GM12878 (cell line): ENCODE measurements around the gene EGFL8. TPM values are rescaled to one million over a fixed set of nuclear protein-coding genes. Genes with fewer than 3 reads are reported as not detected.

Experiments used
- ATF7 ChIP-seq: fragments of 450-650 bp; IDR thresholded peaks from 2 replicates; pipeline ENCODE4 v1.6.1; 2016; ENCODE audit warnings: low read depth, mild to moderate bottlenecking
- BCL3 ChIP-seq: IDR thresholded peaks from 2 replicates; pipeline ENCODE4 v1.6.1; 2011; ENCODE audit warnings: borderline replicate concordance, low read depth, mild to moderate bottlenecking, moderate library complexity, low read length; ENCODE audit not compliant: insufficient read depth, poor library complexity, severe bottlenecking
- BHLHE40 ChIP-seq, 2 experiments: fragments of 450-650 bp in 1 of 2; IDR thresholded peaks; 2 replicates each; pipeline ENCODE4 v1.6.1; 2011 to 2017; ENCODE audit warnings: low read depth in 2 of 2, borderline replicate concordance in 1 of 2, improper control_type of control experiment in 1 of 2, low read length in 1 of 2, mild to moderate bottlenecking in 1 of 2
- BRCA1 ChIP-seq: IDR thresholded peaks from 2 replicates; pipeline ENCODE4 v1.6.1; 2011; ENCODE audit warnings: low read depth, low read length, improper control_type of control experiment
- CHD1 ChIP-seq: IDR thresholded peaks from 2 replicates; pipeline ENCODE4 v1.6.1; 2012; ENCODE audit warnings: low read depth, low read length, improper control_type of control experiment
- CREM ChIP-seq: IDR thresholded peaks from 2 replicates; pipeline ENCODE4 v1.6.1; 2014; ENCODE audit warnings: antibody characterized with exemption, low read depth
- ELK1 ChIP-seq: IDR thresholded peaks from 2 replicates; pipeline ENCODE4 v1.6.1; 2012; ENCODE audit warnings: low read depth, low read length, improper control_type of control experiment
- FOXK2 ChIP-seq: fragments of 450-650 bp; IDR thresholded peaks from 2 replicates; pipeline ENCODE4 v1.6.1; 2017; ENCODE audit warnings: mild to moderate bottlenecking, moderate library complexity
- GATAD2B ChIP-seq: fragments of 450-650 bp; conservative IDR thresholded peaks from 2 replicates; pipeline ENCODE4 v1.6.1; 2017; ENCODE audit warnings: low read depth, mild to moderate bottlenecking, moderate library complexity
- JUND ChIP-seq: IDR thresholded peaks from 2 replicates; pipeline ENCODE4 v1.6.1; 2012; ENCODE audit warnings: low read depth, mild to moderate bottlenecking, low read length, improper control_type of control experiment, moderate library complexity
- MLLT1 ChIP-seq: fragments of 450-650 bp; IDR thresholded peaks from 2 replicates; pipeline ENCODE4 v1.6.1; 2016; ENCODE audit warnings: mild to moderate bottlenecking
- MTA2 ChIP-seq: fragments of 450-650 bp; IDR thresholded peaks from 2 replicates; pipeline ENCODE4 v1.6.1; 2016; ENCODE audit warnings: low read depth, mild to moderate bottlenecking, moderate library complexity
- NFYA ChIP-seq: IDR thresholded peaks from 2 replicates; pipeline ENCODE4 v1.6.1; 2011; ENCODE audit warnings: low read depth, mild to moderate bottlenecking, low read length, improper control_type of control experiment, borderline replicate concordance
- NRF1 ChIP-seq: conservative IDR thresholded peaks from 2 replicates; pipeline ENCODE4 v1.6.1; 2011; ENCODE audit warnings: mild to moderate bottlenecking, low read depth, low read length, improper control_type of control experiment
- PAX8 ChIP-seq: fragments of 450-650 bp; IDR thresholded peaks from 2 replicates; pipeline ENCODE4 v1.6.1; 2017; ENCODE audit warnings: mild to moderate bottlenecking, moderate library complexity
- PML ChIP-seq: IDR thresholded peaks from 2 replicates; pipeline ENCODE4 v1.6.1; 2012; ENCODE audit warnings: low read length, inconsistent platforms
- RB1 ChIP-seq: fragments of 450-650 bp; formaldehyde crosslinking; IDR thresholded peaks from 2 replicates; pipeline ENCODE4 v1.6.1; 2017; ENCODE audit warnings: mild to moderate bottlenecking, borderline replicate concordance
- RELA ChIP-seq: fragments of 450-650 bp; IDR thresholded peaks from 2 replicates; pipeline ENCODE4 v1.8.0; 2014; ENCODE audit warnings: borderline replicate concordance; ENCODE audit not compliant: partially characterized antibody
- RUNX3 ChIP-seq: IDR thresholded peaks from 2 replicates; pipeline ENCODE4 v1.6.1; 2012; ENCODE audit warnings: low read length, inconsistent platforms
- SIN3A ChIP-seq: IDR thresholded peaks from 2 replicates; pipeline ENCODE4 v1.6.1; 2012; ENCODE audit warnings: low read depth, low read length, improper control_type of control experiment
- SMAD1 ChIP-seq: fragments of 450-650 bp; IDR thresholded peaks from 2 replicates; pipeline ENCODE4 v1.6.1; 2018; ENCODE audit warnings: mild to moderate bottlenecking, low read depth; ENCODE audit not compliant: partially characterized antibody
- SMAD5 ChIP-seq: IDR thresholded peaks from 2 replicates; pipeline ENCODE4 v1.6.1; 2016; ENCODE audit warnings: antibody characterized with exemption, low read depth
- SMARCA5 ChIP-seq: fragments of 450-650 bp; IDR thresholded peaks from 2 replicates; pipeline ENCODE4 v1.6.1; 2017; ENCODE audit warnings: mild to moderate bottlenecking
- SP1 ChIP-seq: IDR thresholded peaks from one replicate; pipeline ENCODE4 v1.6.1; 2011; ENCODE audit warnings: low read depth, low read length
- SREBF1 ChIP-seq: IDR thresholded peaks from 2 replicates; pipeline ENCODE4 v1.6.1; 2012; ENCODE audit warnings: mild to moderate bottlenecking, low read length
- STAT3 ChIP-seq: IDR thresholded peaks from 2 replicates; pipeline ENCODE4 v1.6.1; 2011; ENCODE audit warnings: low read depth, low read length, improper control_type of control experiment
- SUPT20H ChIP-seq: IDR thresholded peaks from 2 replicates; pipeline ENCODE4 v1.6.1; 2011; ENCODE audit warnings: low read depth, mild to moderate bottlenecking, low read length, moderate library complexity, borderline replicate concordance; ENCODE audit not compliant: control insufficient read depth
- YY1 ChIP-seq: IDR thresholded peaks from 2 replicates; pipeline ENCODE4 v1.6.1; 2011; ENCODE audit warnings: low read depth, mild to moderate bottlenecking, low read length
- ZNF207 ChIP-seq: fragments of 450-650 bp; IDR thresholded peaks from 2 replicates; pipeline ENCODE4 v1.6.1; 2014; ENCODE audit warnings: antibody characterized with exemption, mild to moderate bottlenecking, borderline replicate concordance
- polyA plus RNA-seq, 11 experiments: library from polyadenylated mRNA; depleted of rRNA in 4 of 11; unstranded in 6 of 11; stranded (reverse) in 5 of 11; fragments of >200 nt; fragmentation: Nextera tagmentation in 4 of 11; fragmentation: Illumina TruSeq in 1 of 11; extraction: Ambion mirVana in 4 of 11; extraction: Trizol in 1 of 11; gene quantifications; 1 replicate in 1 of 11; 2 replicates in 10 of 11; pipeline versions ENCODE4 v1.2.1 to v1.2.3, GENCODE V29; 2011 to 2016; ENCODE audit warnings: inconsistent platforms in 2 of 11, missing spikeins in 2 of 11, low read depth in 1 of 11
- total RNA-seq, 4 experiments: library from RNA; depleted of rRNA in 3 of 4; stranded (reverse); fragments of >200 nt in 3 of 4; fragmentation: Illumina TruSeq in 1 of 4; extraction: Trizol in 1 of 4; gene quantifications; 2 replicates each; pipeline versions ENCODE4 v1.2.1 to v1.2.3, GENCODE V29; 2013 to 2021

EGFL8 gene
- total and polyA plus RNA-seq, 10 of the 15 experiments (the other 5 are each of a cell fraction or from before 2014, with no cell fraction given), result 0.07 to 3.5 (median 1.4) TPM

GRCh38 chr6:32153564-32154513 lies 10.6 kb upstream of the EGFL8 start, which contains the start of gene PPT2 (continued):
- TF ChIP-seq BRCA1 (no peak; the same call in 1 of the 2 replicates), STAT3 (no peak), ELK1 (no peak), SMAD5 (no peak), FOXK2 (peak; percentile 94), BHLHE40 (IDR thresholded peaks at IDR 0.05; ENCODE audit: borderline replicate concordance in 1 of 2, low read depth in 2 of 2, low read length in 1 of 2) (peak; percentile 82), SREBF1 (peak; percentile 85), SMARCA5 (no peak), PAX8 (no peak), YY1 (0 out of 2 replicates have a peak, but pooled peaks have one; percentile 12), NFYA (no peak), NRF1 (no peak), MTA2 (peak; percentile 35; the same call in 1 of the 2 replicates), ZNF207 (no peak), BCL3 (no peak), JUND (peak; percentile 93), PML (no peak), SUPT20H (no peak), RB1 (no peak), ATF7 (peak; percentile 96), CHD1 (peak; percentile 96), MLLT1 (no peak), GATAD2B (0 out of 2 replicates have a peak, but pooled peaks have one; percentile 20), CREM (peak; percentile 97), SIN3A (peak; percentile 78), RUNX3 (peak; percentile 43; the same call in 1 of the 2 replicates), SMAD1 (no peak), SP1 (no peak), RELA (no peak)
